Liver (tissue), 3 donors: ENCODE results near the gene CACNA1D.

Experiments
- CTCF ChIP-seq: fragments of 150-350 bp; IDR thresholded peaks from 2 replicates; pipeline ENCODE4 v1.5.1; 2017; ENCODE audit warnings: improper control_type of control experiment, low read depth, low read length; ENCODE audit not compliant: missing input control
- GABPA ChIP-seq, 2 donors: IDR thresholded peaks in 1 of 2; conservative IDR thresholded peaks in 1 of 2; 2 replicates each; pipeline ENCODE4 v1.6.1; 2016; ENCODE audit warnings: antibody characterized with exemption in 2 of 2, mild to moderate bottlenecking in 1 of 2, moderate library complexity in 1 of 2
- HNF4G ChIP-seq: IDR thresholded peaks from 2 replicates; pipeline ENCODE4 v1.6.1; 2016; ENCODE audit warnings: antibody characterized with exemption
- JUND ChIP-seq, 2 donors: IDR thresholded peaks; 2 replicates each; pipeline ENCODE4 v1.6.1; 2016; ENCODE audit warnings: antibody characterized with exemption in 2 of 2
- MAX ChIP-seq: IDR thresholded peaks from 2 replicates; pipeline ENCODE4 v1.6.1; 2016; ENCODE audit warnings: antibody characterized with exemption
- RAD21 ChIP-seq, 2 donors: IDR thresholded peaks; 2 replicates each; pipeline ENCODE4 v1.6.1; 2016; ENCODE audit warnings: antibody characterized with exemption in 2 of 2, mild to moderate bottlenecking in 2 of 2
- TAF1 ChIP-seq: conservative IDR thresholded peaks from 2 replicates; pipeline ENCODE4 v1.6.1; 2016; ENCODE audit warnings: antibody characterized with exemption, mild to moderate bottlenecking
- YY1 ChIP-seq: IDR thresholded peaks from 2 replicates; pipeline ENCODE4 v1.6.1; 2016; ENCODE audit warnings: antibody characterized with exemption, mild to moderate bottlenecking
- TF ChIP-seq, protein P1 (sequence below): IDR thresholded peaks from 2 replicates; pipeline ENCODE4 v1.6.1; 2016; ENCODE audit warnings: antibody characterized with exemption, mild to moderate bottlenecking
- donor health status: healthy.
- donor health status: healthy.

- no peak for TF ChIP-seq CTCF
- TF ChIP-seq YY1, result no peak
- TF ChIP-seq, protein P1, sequence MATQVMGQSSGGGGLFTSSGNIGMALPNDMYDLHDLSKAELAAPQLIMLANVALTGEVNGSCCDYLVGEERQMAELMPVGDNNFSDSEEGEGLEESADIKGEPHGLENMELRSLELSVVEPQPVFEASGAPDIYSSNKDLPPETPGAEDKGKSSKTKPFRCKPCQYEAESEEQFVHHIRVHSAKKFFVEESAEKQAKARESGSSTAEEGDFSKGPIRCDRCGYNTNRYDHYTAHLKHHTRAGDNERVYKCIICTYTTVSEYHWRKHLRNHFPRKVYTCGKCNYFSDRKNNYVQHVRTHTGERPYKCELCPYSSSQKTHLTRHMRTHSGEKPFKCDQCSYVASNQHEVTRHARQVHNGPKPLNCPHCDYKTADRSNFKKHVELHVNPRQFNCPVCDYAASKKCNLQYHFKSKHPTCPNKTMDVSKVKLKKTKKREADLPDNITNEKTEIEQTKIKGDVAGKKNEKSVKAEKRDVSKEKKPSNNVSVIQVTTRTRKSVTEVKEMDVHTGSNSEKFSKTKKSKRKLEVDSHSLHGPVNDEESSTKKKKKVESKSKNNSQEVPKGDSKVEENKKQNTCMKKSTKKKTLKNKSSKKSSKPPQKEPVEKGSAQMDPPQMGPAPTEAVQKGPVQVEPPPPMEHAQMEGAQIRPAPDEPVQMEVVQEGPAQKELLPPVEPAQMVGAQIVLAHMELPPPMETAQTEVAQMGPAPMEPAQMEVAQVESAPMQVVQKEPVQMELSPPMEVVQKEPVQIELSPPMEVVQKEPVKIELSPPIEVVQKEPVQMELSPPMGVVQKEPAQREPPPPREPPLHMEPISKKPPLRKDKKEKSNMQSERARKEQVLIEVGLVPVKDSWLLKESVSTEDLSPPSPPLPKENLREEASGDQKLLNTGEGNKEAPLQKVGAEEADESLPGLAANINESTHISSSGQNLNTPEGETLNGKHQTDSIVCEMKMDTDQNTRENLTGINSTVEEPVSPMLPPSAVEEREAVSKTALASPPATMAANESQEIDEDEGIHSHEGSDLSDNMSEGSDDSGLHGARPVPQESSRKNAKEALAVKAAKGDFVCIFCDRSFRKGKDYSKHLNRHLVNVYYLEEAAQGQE, result no peak
- TF ChIP-seq RAD21 (IDR thresholded peaks at IDR 0.05), result no peak
- no peak for TF ChIP-seq HNF4G
- no peak for TF ChIP-seq MAX
- TF ChIP-seq GABPA (IDR thresholded peaks at IDR 0.05 in 1 of 2, conservative IDR thresholded peaks at IDR 0.05 in 1 of 2), result no peak
- no peak for TF ChIP-seq JUND (IDR thresholded peaks at IDR 0.05)
- no peak for TF ChIP-seq TAF1
Measured at GRCh38 chr3:53658613-53659193, 164.3 kb downstream of the CACNA1D start.
